ENCODE measurements around the gene TMEM205.

- no peak for TF ChIP-seq CTCF (conservative IDR thresholded peaks at IDR 0.05; ENCODE audit: low read length)
- TF ChIP-seq EZH2phosphoT487 (IDR thresholded peaks at IDR 0.05; ENCODE audit: borderline replicate concordance, low read depth, low read length), result no peak
These were observed 7.9 kb downstream of the TMEM205 start for GRCh38 chr19:11338121-11338520.
